ENCODE results near the gene ARFRP1. TPM values are rescaled to one million over a fixed set of nuclear protein-coding genes. Genes with fewer than 3 reads are reported as not detected.
"Not testable (repeated sequence)": the region's sequence is repeated elsewhere in the genome, so short reads cannot be mapped to it uniquely, and the experiment has no call there.

The ARFRP1 gene
- total and polyA plus RNA-seq, 2 of the 4 experiments (the other 2 are of a cell fraction) = 25.3 to 36.6 TPM

DNA sequence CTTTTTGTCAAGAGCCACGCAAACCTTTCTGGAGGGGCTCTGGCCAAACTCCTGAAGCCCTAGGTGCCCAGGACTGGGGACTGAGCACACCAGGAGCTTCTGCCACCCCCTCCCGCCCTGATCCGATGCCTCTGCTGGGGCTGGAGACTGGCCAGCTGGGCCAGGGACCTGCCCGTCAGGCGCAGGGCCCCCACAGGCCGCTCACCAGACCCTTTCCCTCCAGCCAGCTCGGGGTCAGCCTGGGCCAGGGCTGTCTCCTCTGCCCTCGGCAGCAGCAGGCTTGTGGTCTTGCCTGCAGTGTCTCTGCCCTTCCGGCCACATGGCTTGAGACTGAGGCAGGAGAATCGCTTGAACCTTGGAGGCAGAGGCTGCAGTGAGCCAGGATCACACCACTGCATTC, 35.1 kb downstream of the ARFRP1 start:
- Histone ChIP-seq H3K79me1 (ENCODE audit: low read depth in 1 of 2, low read length in 2 of 2) (peaks cover 0 to 2% of the 10 kb centered on the region in 2 experiments; a peak in 2 of 4 replicates), H4K5ac (ENCODE audit: low read depth, low read length) (no peak overlapping the region), H2BK15ac (ENCODE audit: low read depth, low read length) (no peak overlapping the region), H3K9me1 (ENCODE audit: insufficient read depth, low read length) (no peaks in the 10 kb centered on the region; the same call in 1 of the 2 replicates), H3K4ac (ENCODE audit: low read depth, low read length) (no peak overlapping the region), H4K8ac (ENCODE audit: low read depth in 2 of 2, low read length in 2 of 2) (no peak overlapping the region), H3K27me3 (ENCODE audit: control insufficient read depth, insufficient read depth, low read length) (no peaks in the 10 kb centered on the region), H3K9me3 (ENCODE audit: control insufficient read depth, insufficient read depth, low read length) (no peaks in the 10 kb centered on the region), H2AK9ac (replicated peaks; ENCODE audit: low read depth, low read length, poor library complexity) (no peak overlapping the region), H3K27ac (ENCODE audit: insufficient read depth, low read length) (no peak overlapping the region), H4K20me1 (ENCODE audit: insufficient read depth, low read length) (no peaks in the 10 kb centered on the region), H2BK5ac (ENCODE audit: low read depth, low read length, poor library complexity, severe bottlenecking) (no peak overlapping the region), H3K4me3 (ENCODE audit: insufficient read depth, low read depth, low read length) (no peak overlapping the region), H3K56ac (ENCODE audit: extremely low read depth, insufficient read depth, low read length) (no peak overlapping the region), H3K18ac (ENCODE audit: low read depth, low read length) (no peak overlapping the region), H3K4me1 (ENCODE audit: control insufficient read depth, insufficient read depth, low read length) (no peaks in the 10 kb centered on the region), H3K23ac (ENCODE audit: low read depth, low read length) (no peak overlapping the region), H3K4me2 (ENCODE audit: low read depth, low read length) (no peak overlapping the region), H3K14ac (replicated peaks; ENCODE audit: low read depth, low read length) (no peak overlapping the region), H2AK5ac (ENCODE audit: low read depth, low read length) (no peak overlapping the region), H2BK20ac (ENCODE audit: low read depth, low read length) (no peak overlapping the region), H4K91ac (ENCODE audit: insufficient read depth, low read depth, low read length) (no peak overlapping the region), H2BK120ac (ENCODE audit: low read depth, low read length) (no peak overlapping the region), H3K9ac (ENCODE audit: low read depth, low read length) (no peak overlapping the region), H3K36me3 (ENCODE audit: control insufficient read depth, insufficient read depth, low read length) (peaks cover 45% of the 10 kb centered on the region), H2AFZ (replicated peaks; ENCODE audit: low read length, poor library complexity) (no peak overlapping the region)
- in situ Hi-C loops (cut with MboI; ENCODE audit: low sequenced_read_pairs) = no loop called here
- intact Hi-C loops (cut with micrococcal nuclease) = no loop called here
- CTCF ChIA-PET = no interaction called here
- WGBS, 2 experiments (ENCODE audit: extremely low coverage in 2 of 2, insufficient read length in 1 of 2) = 97% methylated on average over 9 of the region's 10 CpGs; no CpG with 5 or more reads in 1 of the 2 experiments
- no TSS peak for BruUV-seq (replicated peaks)
- dilution Hi-C loops (cut with HindIII; ENCODE audit: low sequenced_read_pairs, unreplicated experiment) = no loop called here
- POLR2A ChIA-PET (ENCODE audit: unreplicated experiment) = no interaction called here
- TF ChIP-seq, protein P1, sequence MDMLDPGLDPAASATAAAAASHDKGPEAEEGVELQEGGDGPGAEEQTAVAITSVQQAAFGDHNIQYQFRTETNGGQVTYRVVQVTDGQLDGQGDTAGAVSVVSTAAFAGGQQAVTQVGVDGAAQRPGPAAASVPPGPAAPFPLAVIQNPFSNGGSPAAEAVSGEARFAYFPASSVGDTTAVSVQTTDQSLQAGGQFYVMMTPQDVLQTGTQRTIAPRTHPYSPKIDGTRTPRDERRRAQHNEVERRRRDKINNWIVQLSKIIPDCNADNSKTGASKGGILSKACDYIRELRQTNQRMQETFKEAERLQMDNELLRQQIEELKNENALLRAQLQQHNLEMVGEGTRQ (IDR thresholded peaks at IDR 0.05; ENCODE audit: low read depth, low read length) = no peak
- TF ChIP-seq RCOR1 (IDR thresholded peaks at IDR 0.05; ENCODE audit: insufficient replicate concordance, low read length) (no peak), NFE2L2 (IDR thresholded peaks at IDR 0.05; ENCODE audit: low read depth, low read length) (no peak), FOS (IDR thresholded peaks at IDR 0.05; ENCODE audit: low read depth, low read length) (no peak), BHLHE40 (IDR thresholded peaks at IDR 0.05; ENCODE audit: low read depth, low read length) (no peak)
- ATAC-seq (ENCODE audit: low read depth) (no peak), DNase-seq (no peak)

DNA sequence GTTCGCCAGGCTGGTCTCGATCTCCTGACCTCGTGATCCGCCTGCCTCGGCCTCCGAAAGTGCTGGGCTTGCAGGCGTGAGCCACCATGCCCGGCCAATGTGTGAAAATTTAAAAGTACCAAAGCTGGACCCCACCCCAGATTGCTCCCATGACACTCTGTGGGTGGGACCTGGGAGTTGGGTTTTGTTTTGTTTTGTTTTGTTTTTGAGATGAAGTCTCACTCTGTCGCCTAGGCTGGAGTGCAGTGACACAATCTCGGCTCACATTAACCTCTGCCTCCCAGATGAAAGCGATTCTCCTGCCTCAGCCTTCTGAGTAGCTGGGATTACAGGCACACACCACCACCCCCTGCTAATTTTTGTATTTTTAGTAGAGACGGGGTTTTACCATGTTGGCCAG, 36.1 kb downstream of the ARFRP1 start:
- H3K4me2 ChIP-seq (ENCODE audit: low read depth, low read length); H3K27me3 ChIP-seq (ENCODE audit: control insufficient read depth, insufficient read depth, low read length); H2AK9ac ChIP-seq (replicated peaks; ENCODE audit: low read depth, low read length, poor library complexity); H4K20me1 ChIP-seq (ENCODE audit: insufficient read depth, low read length); H3K9me3 ChIP-seq (ENCODE audit: control insufficient read depth, insufficient read depth, low read length); H3K4me3 ChIP-seq (ENCODE audit: insufficient read depth, low read depth, low read length); H2AK5ac ChIP-seq (ENCODE audit: low read depth, low read length); H3K56ac ChIP-seq (ENCODE audit: extremely low read depth, insufficient read depth, low read length); H3K79me1 ChIP-seq (ENCODE audit: low read depth in 1 of 2, low read length in 2 of 2); CTCF ChIA-PET; POLR2A ChIA-PET (ENCODE audit: unreplicated experiment); dilution Hi-C loops (cut with HindIII; ENCODE audit: low sequenced_read_pairs, unreplicated experiment); H3K18ac ChIP-seq (ENCODE audit: low read depth, low read length); intact Hi-C loops (cut with micrococcal nuclease); DNase-seq; H3K4ac ChIP-seq (ENCODE audit: low read depth, low read length); H4K5ac ChIP-seq (ENCODE audit: low read depth, low read length); in situ Hi-C loops (cut with MboI; ENCODE audit: low sequenced_read_pairs); H2BK5ac ChIP-seq (ENCODE audit: low read depth, low read length, poor library complexity, severe bottlenecking); H4K8ac ChIP-seq (ENCODE audit: low read depth in 2 of 2, low read length in 2 of 2); H3K23ac ChIP-seq (ENCODE audit: low read depth, low read length); H2AFZ ChIP-seq (replicated peaks; ENCODE audit: low read length, poor library complexity); H3K4me1 ChIP-seq (ENCODE audit: control insufficient read depth, insufficient read depth, low read length); H3K14ac ChIP-seq (replicated peaks; ENCODE audit: low read depth, low read length); H3K9ac ChIP-seq (ENCODE audit: low read depth, low read length); H3K27ac ChIP-seq (ENCODE audit: insufficient read depth, low read length); H2BK15ac ChIP-seq (ENCODE audit: low read depth, low read length); H3K9me1 ChIP-seq (ENCODE audit: insufficient read depth, low read length); H2BK20ac ChIP-seq (ENCODE audit: low read depth, low read length); H4K91ac ChIP-seq (ENCODE audit: insufficient read depth, low read depth, low read length); ATAC-seq (ENCODE audit: low read depth); H2BK120ac ChIP-seq (ENCODE audit: low read depth, low read length); BruUV-seq (replicated peaks): not testable (repeated sequence)
- H3K36me3 ChIP-seq (ENCODE audit: control insufficient read depth, insufficient read depth, low read length) = peaks cover 49% of the 10 kb centered on the region
- WGBS, 2 experiments (ENCODE audit: extremely low coverage in 2 of 2, insufficient read length in 1 of 2) = no CpG with 5 or more reads among the region's 12 CpGs
